Astrocyte of the spinal cord (primary cell): ENCODE measurements around the gene INPP1.
"Not testable (repeated sequence)": the region's sequence is repeated elsewhere in the genome, so short reads cannot be mapped to it uniquely, and the experiment has no call there.

Source experiments
- DNase-seq: peaks from one replicate; pipeline ENCODE4 v3.0.0; 2011; ENCODE audit warnings: low read depth, low spot score
- H3K4me3 ChIP-seq: 2 replicates; pipeline ENCODE4 v1.5.1; 2011; ENCODE audit warnings: low read depth, mild to moderate bottlenecking, low read length, moderate library complexity
- CTCF ChIP-seq: IDR thresholded peaks from 2 replicates; pipeline ENCODE4 v1.5.1; 2012; ENCODE audit warnings: low read depth, mild to moderate bottlenecking, low read length, inconsistent platforms
- in situ Hi-C: cut with HindIII; loops from 2 replicates; pipeline ENCODE4 v1.10.0; 2017; ENCODE audit warnings: low sequenced_read_pairs

Gene INPP1

GRCh38 chr2:190343536-190344275 lies at the start of gene INPP1:
TSS of gene INPP1 (plus strand) at chr2:190343589. CDS start at chr2:190360103, 16,514 bp downstream.
- DNase-seq = peak; percentile 49
- in situ Hi-C loops = no loop called here
- peak within 1 kb of the TSS; percentile 56 for H3K4me3 ChIP-seq
- no peak for TF ChIP-seq CTCF

- DNase-seq, H3K4me3 ChIP-seq, in situ Hi-C loops: not testable (repeated sequence)
Observed at GRCh38 chr2:190297880-190298279, 45.5 kb upstream of the INPP1 start.

- in situ Hi-C loops = no loop called here
- DNase-seq = no peak
- no peak for TF ChIP-seq CTCF
Observed at GRCh38 chr2:190301032-190301431, 42.4 kb upstream of the INPP1 start.

GRCh38 chr2:190302052-190302451 lies 41.3 kb upstream of the INPP1 start:
- TF ChIP-seq CTCF = no peak
- H3K4me3 ChIP-seq = no peak overlapping the region
- no peak for DNase-seq
- in situ Hi-C loops = no loop called here

More at GRCh38 chr2:190301032-190301431, 42.4 kb upstream of the INPP1 start:
- H3K4me3 ChIP-seq = no peak overlapping the region

- DNase-seq = no peak
- in situ Hi-C loops = no loop called here
- H3K4me3 ChIP-seq = no peak overlapping the region
- no peak for TF ChIP-seq CTCF
Observed at GRCh38 chr2:190303647-190304046, 39.7 kb upstream of the INPP1 start.

GRCh38 chr2:190304404-190304803 lies 39.0 kb upstream of the INPP1 start:
- H3K4me3 ChIP-seq = no peak overlapping the region
- in situ Hi-C loops = no loop called here
- TF ChIP-seq CTCF = no peak
- no peak for DNase-seq

GRCh38 chr2:190308031-190308430 lies 35.4 kb upstream of the INPP1 start:
- no peak for DNase-seq
- in situ Hi-C loops = no loop called here
- no peak for TF ChIP-seq CTCF
- no peak overlapping the region for H3K4me3 ChIP-seq
